IMR-90 (cell line): ENCODE measurements around the gene RNF14. TPM values are rescaled to one million over a fixed set of nuclear protein-coding genes. Genes with fewer than 3 reads are reported as not detected.

Experiments used
- ATAC-seq: fragments of 200-7000 bp; cut with Tn5 transposase; 2 replicates; pipeline ENCODE4 v1.9.1; 2020; ENCODE audit warnings: low read depth, mild to moderate bottlenecking, moderate library complexity
- BruUV-seq: library from RNA; stranded (reverse); fragments of 400-500 nt; replicated peaks from 2 replicates; lab custom pipeline; 2021; lab: Mats Ljungman, UMichigan
- CTCF ChIA-PET: fragments of 300-600 bp; formaldehyde crosslinking; extraction: SDS; loops from one replicate; lab custom pipeline; 2021; ENCODE audit warnings: antibody characterized with exemption; lab: Yijun Ruan, JAX
- POLR2A ChIA-PET: fragments of 300-600 bp; sonication (Branson Sonifier 250); formaldehyde crosslinking; loops from one replicate; lab custom pipeline; 2022; ENCODE audit warnings: antibody characterized with exemption; ENCODE audit not compliant: unreplicated experiment; lab: Charles Lee
- DNase-seq: peaks from one replicate; pipeline ENCODE4 v3.0.0; 2013
- H2AFZ ChIP-seq: replicated peaks from 2 replicates; pipeline ENCODE3; 2013; ENCODE audit warnings: low read length, mild to moderate bottlenecking; ENCODE audit not compliant: poor library complexity
- H2AK5ac ChIP-seq: 2 replicates; pipeline ENCODE4 v1.6.1; 2013; ENCODE audit warnings: low read depth, low read length, inconsistent platforms
- H2AK9ac ChIP-seq: replicated peaks from 2 replicates; pipeline ENCODE3; 2013; ENCODE audit warnings: mild to moderate bottlenecking, low read depth, low read length, moderate library complexity; ENCODE audit not compliant: poor library complexity
- H2BK120ac ChIP-seq: 2 replicates; pipeline ENCODE4 v1.6.1; 2013; ENCODE audit warnings: low read depth, low read length, inconsistent platforms
- H2BK15ac ChIP-seq: 3 replicates; pipeline ENCODE4 v1.6.1; 2013; ENCODE audit warnings: low read depth, low read length, inconsistent platforms
- H2BK20ac ChIP-seq: 2 replicates; pipeline ENCODE4 v1.6.1; 2013; ENCODE audit warnings: low read depth, mild to moderate bottlenecking, inconsistent platforms, low read length, moderate library complexity
- H2BK5ac ChIP-seq: 2 replicates; pipeline ENCODE4 v1.6.1; 2013; ENCODE audit warnings: mild to moderate bottlenecking, low read depth, low read length, inconsistent platforms; ENCODE audit not compliant: poor library complexity, severe bottlenecking
- H3K14ac ChIP-seq: replicated peaks from 2 replicates; pipeline ENCODE4 v1.6.1; 2013; ENCODE audit warnings: low read depth, low read length, inconsistent platforms
- H3K18ac ChIP-seq: 2 replicates; pipeline ENCODE4 v1.6.1; 2013; ENCODE audit warnings: low read depth, low read length, control low read depth
- H3K23ac ChIP-seq: 2 replicates; pipeline ENCODE4 v1.6.1; 2013; ENCODE audit warnings: low read depth, low read length, inconsistent platforms
- H3K27ac ChIP-seq: 2 replicates; pipeline ENCODE4 v1.5.1; 2013; ENCODE audit warnings: mild to moderate bottlenecking, control low read depth, low read length; ENCODE audit not compliant: insufficient read depth
- H3K27me3 ChIP-seq: 2 replicates; pipeline ENCODE4 v1.6.1; 2013; ENCODE audit warnings: low read length; ENCODE audit not compliant: control insufficient read depth, insufficient read depth
- H3K36me3 ChIP-seq: 2 replicates; pipeline ENCODE4 v1.6.1; 2013; ENCODE audit warnings: low read length, mixed read lengths; ENCODE audit not compliant: control insufficient read depth, insufficient read depth
- H3K4ac ChIP-seq: 2 replicates; pipeline ENCODE4 v1.6.1; 2013; ENCODE audit warnings: low read depth, low read length, inconsistent platforms
- H3K4me1 ChIP-seq: 2 replicates; pipeline ENCODE4 v1.6.1; 2013; ENCODE audit warnings: low read length, mixed read lengths; ENCODE audit not compliant: control insufficient read depth, insufficient read depth
- H3K4me2 ChIP-seq: 2 replicates; pipeline ENCODE4 v1.6.1; 2013; ENCODE audit warnings: low read depth, mild to moderate bottlenecking, control low read depth, low read length, moderate library complexity
- H3K4me3 ChIP-seq: 2 replicates; pipeline ENCODE4 v1.5.1; 2013; ENCODE audit warnings: low read depth, mild to moderate bottlenecking, control low read depth, low read length, moderate library complexity; ENCODE audit not compliant: insufficient read depth
- H3K56ac ChIP-seq: 2 replicates; pipeline ENCODE4 v1.6.1; 2013; ENCODE audit warnings: low read length, inconsistent platforms; ENCODE audit not compliant: insufficient read depth; ENCODE audit errors: extremely low read depth
- H3K79me1 ChIP-seq, 2 experiments: 2 replicates each; pipeline ENCODE4 v1.6.1; 2013; ENCODE audit warnings: low read length in 2 of 2, inconsistent platforms in 1 of 2, low read depth in 1 of 2
- H3K9ac ChIP-seq: 2 replicates; pipeline ENCODE4 v1.6.1; 2013; ENCODE audit warnings: low read depth, low read length, control low read depth
- H3K9me1 ChIP-seq: 2 replicates; pipeline ENCODE4 v1.6.1; 2013; ENCODE audit warnings: low read length, inconsistent platforms; ENCODE audit not compliant: insufficient read depth
- H3K9me3 ChIP-seq: 2 replicates; pipeline ENCODE4 v1.6.1; 2013; ENCODE audit warnings: low read length; ENCODE audit not compliant: control insufficient read depth, insufficient read depth
- H4K20me1 ChIP-seq: 2 replicates; pipeline ENCODE4 v1.6.1; 2013; ENCODE audit warnings: low read length, inconsistent platforms; ENCODE audit not compliant: insufficient read depth
- H4K5ac ChIP-seq: 2 replicates; pipeline ENCODE4 v1.6.1; 2013; ENCODE audit warnings: mild to moderate bottlenecking, low read depth, low read length, control low read depth
- H4K8ac ChIP-seq, 2 experiments: 2 replicates each; pipeline ENCODE4 v1.6.1; 2013; ENCODE audit warnings: low read depth in 2 of 2, low read length in 2 of 2, control low read depth in 1 of 2, inconsistent platforms in 1 of 2
- H4K91ac ChIP-seq: 2 replicates; pipeline ENCODE4 v1.6.1; 2013; ENCODE audit warnings: low read depth, low read length, inconsistent platforms; ENCODE audit not compliant: insufficient read depth
- MXI1 ChIP-seq: IDR thresholded peaks from 2 replicates; pipeline ENCODE4 v1.6.1; 2012; ENCODE audit warnings: low read depth, mild to moderate bottlenecking, low read length, moderate library complexity, borderline replicate concordance
- NFE2L2 ChIP-seq: fragments of 150-350 bp; IDR thresholded peaks from 2 replicates; pipeline ENCODE4 v1.6.1; 2016; ENCODE audit warnings: low read depth, mild to moderate bottlenecking, low read length
- WGBS, 2 experiments: methylation state at CpG; one replicate each; pipeline versions ENCODE4 v1.1.5 to v1.1.7; 2013; ENCODE audit warnings: missing lambda C conversion rate in 2 of 2; ENCODE audit not compliant: insufficient read length in 1 of 2; ENCODE audit errors: extremely low coverage in 2 of 2; 5-methylcytosine and 5-hydroxymethylcytosine counted together
- dilution Hi-C: fragments of 300-500 bp; cut with HindIII; formaldehyde crosslinking; loops from one replicate; pipeline ENCODE4 v1.14.3; 2018; ENCODE audit warnings: low sequenced_read_pairs; ENCODE audit not compliant: unreplicated experiment
- in situ Hi-C: fragments of 300-500 bp; cut with MboI; formaldehyde crosslinking; loops from 3 replicates; pipeline ENCODE4 v1.14.3; 2019; ENCODE audit warnings: low sequenced_read_pairs, inconsistent platforms, mixed read lengths
- intact Hi-C: fragments of 100-400 bp; cut with micrococcal nuclease; formaldehyde crosslinking; loops from 2 replicates; pipeline ENCODE4 v1.10.0; 2022
- polyA plus RNA-seq, 3 experiments: library from polyadenylated mRNA; depleted of rRNA; stranded (reverse); fragments of >200 nt; gene quantifications; 2 replicates each; pipeline ENCODE4 v1.2.3, GENCODE V29; 2012; ENCODE audit warnings: low replicate concordance in 1 of 3
- total RNA-seq: library from RNA; depleted of rRNA; stranded (reverse); fragments of >200 nt; gene quantifications from 2 replicates; pipeline ENCODE4 v1.2.3, GENCODE V29; 2012

Gene RNF14
- total and polyA plus RNA-seq, 2 of the 4 experiments (the other 2 are of a cell fraction): 36.1 to 106 TPM

- peaks cover 20% of the 10 kb centered on the region for H3K9me1 ChIP-seq
- no peak for TF ChIP-seq NFE2L2
- TF ChIP-seq MXI1: no peak
These were observed 41.0 kb downstream of the RNF14 start for GRCh38 chr5:142009886-142010285.

More at GRCh38 chr5:142009886-142010285, 41.0 kb downstream of the RNF14 start:
- no peak overlapping the region for H4K8ac ChIP-seq
- BruUV-seq: no TSS peak
- H3K36me3 ChIP-seq: peaks cover 27% of the 10 kb centered on the region
- H2BK120ac ChIP-seq: no peak overlapping the region
- no peaks in the 10 kb centered on the region; the same call in 1 of the 2 replicates for H4K20me1 ChIP-seq
- DNase-seq (no peak), ATAC-seq (no peak)
- no peak overlapping the region for H2BK15ac ChIP-seq
- ChIA-PET CTCF (no interaction called here), POLR2A (no interaction called here)
- H4K91ac ChIP-seq: no peak overlapping the region
- no peak overlapping the region for H3K9ac ChIP-seq
- no peak overlapping the region for H3K18ac ChIP-seq
- peaks cover 6% of the 10 kb centered on the region for H3K4me1 ChIP-seq
- H3K4me3 ChIP-seq: no peak overlapping the region
- 100% methylated on average over 1 of the region's 4 CpGs; no CpG with 5 or more reads in 1 of the 2 experiments for whole genome bisulfite sequencing, 2 experiments
- dilution Hi-C loops (no loop called here), intact Hi-C loops (loop anchor here (5.0 to 10.0 kb wide), 2 partner anchors 537 to 685 kb away; no protein-coding TSS in a partner anchor), in situ Hi-C loops (no loop called here)
- H2AFZ ChIP-seq: no peak overlapping the region
- no peak overlapping the region for H3K27ac ChIP-seq
- no peak overlapping the region for H3K4ac ChIP-seq
- no peak overlapping the region for H3K4me2 ChIP-seq
- H2AK5ac ChIP-seq: no peak overlapping the region
- no peak overlapping the region for H2AK9ac ChIP-seq
- H4K5ac ChIP-seq: no peak overlapping the region
- H3K79me1 ChIP-seq: peaks cover 4 to 17% of the 10 kb centered on the region in 2 experiments; a peak in 3 of 4 replicates
- H3K23ac ChIP-seq: no peak overlapping the region
- H2BK5ac ChIP-seq: no peak overlapping the region
- H3K27me3 ChIP-seq: no peaks in the 10 kb centered on the region
- H3K56ac ChIP-seq: no peak overlapping the region
- H3K14ac ChIP-seq: no peak overlapping the region
- H2BK20ac ChIP-seq: no peak overlapping the region
- H3K9me3 ChIP-seq: no peaks in the 10 kb centered on the region
